Smooth muscle cell (in vitro differentiated cells): ENCODE measurements around the gene C5orf34. TPM values are rescaled to one million over a fixed set of nuclear protein-coding genes. Genes with fewer than 3 reads are reported as not detected.

Experiments used
- DNase-seq: peaks from one replicate; lab custom pipeline; 2025; ENCODE audit not compliant: unreplicated experiment; lab: John Stamatoyannopoulos, UW
- H2AFZ ChIP-seq: fragments of 200-600 bp; sonication (generic); 2 replicates; pipeline ENCODE4 v1.6.0; 2016; ENCODE audit warnings: antibody characterized with exemption, low read depth, mild to moderate bottlenecking
- H3F3A ChIP-seq: fragments of 200-600 bp; sonication (generic); 2 replicates; pipeline ENCODE4 v1.6.0; 2017; ENCODE audit warnings: antibody characterized with exemption, low read depth
- H3K27ac ChIP-seq: fragments of 200-600 bp; sonication (generic); 2 replicates; pipeline ENCODE4 v1.5.1; 2016; ENCODE audit warnings: low read depth, mild to moderate bottlenecking
- H3K27me3 ChIP-seq: fragments of 200-600 bp; sonication (generic); 2 replicates; pipeline ENCODE4 v1.6.1; 2016; ENCODE audit warnings: low read depth, mild to moderate bottlenecking
- H3K36me3 ChIP-seq: fragments of 200-600 bp; sonication (generic); 2 replicates; pipeline ENCODE4 v1.5.1; 2016; ENCODE audit warnings: low read depth
- H3K4me1 ChIP-seq: fragments of 200-600 bp; sonication (generic); 2 replicates; pipeline ENCODE4 v1.5.1; 2016; ENCODE audit warnings: low read depth
- H3K4me2 ChIP-seq: fragments of 200-600 bp; sonication (generic); 2 replicates; pipeline ENCODE4 v1.6.0; 2016; ENCODE audit warnings: mild to moderate bottlenecking
- H3K4me3 ChIP-seq: fragments of 200-600 bp; sonication (generic); 2 replicates; pipeline ENCODE4 v1.5.1; 2016; ENCODE audit warnings: mild to moderate bottlenecking
- H3K79me2 ChIP-seq: fragments of 200-600 bp; sonication (generic); 2 replicates; pipeline ENCODE4 v1.6.0; 2016; ENCODE audit warnings: low read depth, mild to moderate bottlenecking
- H3K9ac ChIP-seq: fragments of 200-600 bp; sonication (generic); 2 replicates; pipeline ENCODE4 v1.6.0; 2016; ENCODE audit warnings: low read depth
- H3K9me3 ChIP-seq: fragments of 200-600 bp; sonication (generic); replicated peaks from 2 replicates; pipeline ENCODE4 v1.5.1; 2016; ENCODE audit warnings: low read depth
- H4K20me1 ChIP-seq: fragments of 200-600 bp; sonication (generic); 2 replicates; pipeline ENCODE4 v1.6.0; 2016; ENCODE audit warnings: low read depth
- CTCF ChIP-seq: fragments of 200-600 bp; sonication (generic); IDR thresholded peaks from 2 replicates; pipeline ENCODE4 v1.5.1; 2017; ENCODE audit warnings: borderline replicate concordance, mild to moderate bottlenecking, antibody characterized with exemption; ENCODE audit not compliant: insufficient read depth, poor library complexity, severe bottlenecking
- WGBS: methylation state at CpG from one replicate; pipeline ENCODE4 v1.1.7; 2016; ENCODE audit warnings: low lambda C conversion rate; 5-methylcytosine and 5-hydroxymethylcytosine counted together
- polyA plus RNA-seq: library from polyadenylated mRNA; unstranded; fragments of >200 nt; fragmentation: Nextera tagmentation; extraction: Ambion mirVana; gene quantifications from 2 replicates; pipeline ENCODE4 v1.2.1, GENCODE V29; 2016
- total RNA-seq: library from RNA; depleted of rRNA; stranded (reverse); fragments of >200 nt; gene quantifications from 2 replicates; pipeline ENCODE4 v1.2.3, GENCODE V29; 2014

The C5orf34 gene
- 7.5 and 12.4 TPM in 2 replicates for total RNA-seq
- 2.6 and 3.4 TPM in 2 replicates for polyA plus RNA-seq

GRCh38 chr5:43514816-43515677, at the start of gene C5orf34:
C5orf34 (minus strand) TSS chr5:43515148; CDS start chr5:43509339, 5,809 bp downstream.
- DNase-seq = peak; percentile 60
- Histone ChIP-seq H2AFZ (peak within 1 kb of the TSS; percentile 95), H3K4me3 (peak within 1 kb of the TSS; percentile 64), H3K27ac (peak within 1 kb of the TSS; percentile 97), H3K79me2 (peaks cover 11% of the 10 kb centered on the region), H3K4me1 (peaks cover 13% of the 10 kb centered on the region), H3K27me3 (no peaks in the 10 kb centered on the region), H3K9ac (peak within 1 kb of the TSS; percentile 89), H3K4me2 (peak within 1 kb of the TSS; percentile 86), H3F3A (no peaks in the 10 kb centered on the region), H3K36me3 (no peaks in the 10 kb centered on the region), H4K20me1 (no peaks in the 10 kb centered on the region), H3K9me3 (no peaks in the 10 kb centered on the region)
- TF ChIP-seq CTCF = no peak
- under 1% methylated on average over 35 of the region's 35 CpGs for WGBS

- no peaks in the 10 kb centered on the region for H3K36me3 ChIP-seq
- no peaks in the 10 kb centered on the region for H3K79me2 ChIP-seq
- H3K4me1 ChIP-seq = no peaks in the 10 kb centered on the region
- no peaks in the 10 kb centered on the region for H3K9me3 ChIP-seq
- no peak for TF ChIP-seq CTCF
- 68% methylated on average over 5 of the region's 5 CpGs for WGBS
- no peaks in the 10 kb centered on the region for H3F3A ChIP-seq
- no peak overlapping the region for H3K4me2 ChIP-seq
- DNase-seq = no peak
- no peak overlapping the region for H2AFZ ChIP-seq
- no peak overlapping the region for H3K27ac ChIP-seq
- H3K4me3 ChIP-seq = no peak overlapping the region
- H4K20me1 ChIP-seq = no peaks in the 10 kb centered on the region
- no peaks in the 10 kb centered on the region for H3K27me3 ChIP-seq
- H3K9ac ChIP-seq = no peak overlapping the region
Observed at GRCh38 chr5:43564289-43564850, 49.4 kb upstream of the C5orf34 start.

GRCh38 chr5:43563321-43563720, 48.4 kb upstream of the C5orf34 start:
- Histone ChIP-seq H3K4me2 (no peak overlapping the region), H3K79me2 (no peaks in the 10 kb centered on the region), H3K27ac (no peak overlapping the region), H3K4me1 (no peaks in the 10 kb centered on the region), H3K9me3 (no peaks in the 10 kb centered on the region), H4K20me1 (no peaks in the 10 kb centered on the region), H2AFZ (no peak overlapping the region), H3K9ac (no peak overlapping the region), H3F3A (no peaks in the 10 kb centered on the region), H3K27me3 (no peaks in the 10 kb centered on the region), H3K36me3 (no peaks in the 10 kb centered on the region), H3K4me3 (no peak overlapping the region)
- TF ChIP-seq CTCF = no peak
- DNase-seq = no peak
- WGBS = 84% methylated on average over 3 of the region's 3 CpGs
